ENCODE results near the gene GSX2. TPM values are rescaled to one million over a fixed set of nuclear protein-coding genes. Genes with fewer than 3 reads are reported as not detected.

GSX2 gene
- polyA plus RNA-seq, 1 donor (not counting 4 experiments of a cell fraction or from before 2014, with no cell fraction given) = not detected

DNA sequence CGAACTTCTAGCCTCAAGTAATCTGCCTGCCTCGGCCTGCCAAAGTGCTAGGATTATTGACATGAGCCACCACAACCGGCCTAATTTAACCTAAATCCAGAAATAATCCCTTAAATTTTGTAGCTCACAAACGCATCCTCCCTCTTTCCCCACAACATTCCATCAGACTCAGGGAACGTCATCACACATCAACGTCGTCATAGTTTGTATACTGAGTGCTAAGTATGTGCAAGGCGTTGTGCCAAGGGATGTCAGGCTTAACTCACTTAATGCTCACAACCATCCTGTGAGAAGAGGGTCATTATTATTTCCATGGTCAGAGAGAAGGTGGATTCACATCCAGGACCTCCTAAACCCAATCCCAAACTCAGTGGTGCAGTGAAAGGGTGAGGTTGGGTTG, 9.6 kb upstream of the GSX2 start:
- no peak overlapping the region for H3K4me2 ChIP-seq (ENCODE audit: control insufficient read depth, extremely low read depth, insufficient read depth, low read depth, low read length)
- H3K27me3 ChIP-seq (ENCODE audit: control insufficient read depth, extremely low read depth, insufficient read depth, low read length) = peaks cover 24% of the 10 kb centered on the region
- DNase-seq (ENCODE audit: low read depth, low spot score) = no peak
- TF ChIP-seq EZH2 (IDR thresholded peaks at IDR 0.05; ENCODE audit: low read length) = no peak
- TF ChIP-seq, protein P1, sequence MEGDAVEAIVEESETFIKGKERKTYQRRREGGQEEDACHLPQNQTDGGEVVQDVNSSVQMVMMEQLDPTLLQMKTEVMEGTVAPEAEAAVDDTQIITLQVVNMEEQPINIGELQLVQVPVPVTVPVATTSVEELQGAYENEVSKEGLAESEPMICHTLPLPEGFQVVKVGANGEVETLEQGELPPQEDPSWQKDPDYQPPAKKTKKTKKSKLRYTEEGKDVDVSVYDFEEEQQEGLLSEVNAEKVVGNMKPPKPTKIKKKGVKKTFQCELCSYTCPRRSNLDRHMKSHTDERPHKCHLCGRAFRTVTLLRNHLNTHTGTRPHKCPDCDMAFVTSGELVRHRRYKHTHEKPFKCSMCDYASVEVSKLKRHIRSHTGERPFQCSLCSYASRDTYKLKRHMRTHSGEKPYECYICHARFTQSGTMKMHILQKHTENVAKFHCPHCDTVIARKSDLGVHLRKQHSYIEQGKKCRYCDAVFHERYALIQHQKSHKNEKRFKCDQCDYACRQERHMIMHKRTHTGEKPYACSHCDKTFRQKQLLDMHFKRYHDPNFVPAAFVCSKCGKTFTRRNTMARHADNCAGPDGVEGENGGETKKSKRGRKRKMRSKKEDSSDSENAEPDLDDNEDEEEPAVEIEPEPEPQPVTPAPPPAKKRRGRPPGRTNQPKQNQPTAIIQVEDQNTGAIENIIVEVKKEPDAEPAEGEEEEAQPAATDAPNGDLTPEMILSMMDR (optimal IDR thresholded peaks at IDR 0.05 in 1 of 3, IDR thresholded peaks at IDR 0.05 in 1 of 3, conservative IDR thresholded peaks at IDR 0.05 in 1 of 3; ENCODE audit: extremely low read depth in 1 of 3, insufficient read depth in 2 of 3, low read length in 3 of 3) = no peak
- dilution Hi-C loops (cut with MboI; ENCODE audit: extremely low pct_ligation_motif_present, low sequenced_read_pairs) = no loop called here
- no peaks in the 10 kb centered on the region for H4K20me1 ChIP-seq (ENCODE audit: control insufficient read depth, extremely low read depth, insufficient read depth, low read length)
- no peak overlapping the region for H3K4me3 ChIP-seq (ENCODE audit: control insufficient read depth in 2 of 3, extremely low read depth in 1 of 3, insufficient read depth in 2 of 3, low read depth in 1 of 3, low read length in 3 of 3)
- H3K79me2 ChIP-seq (ENCODE audit: control insufficient read depth, insufficient read depth, low read length) = no peaks in the 10 kb centered on the region
- H3K9me1 ChIP-seq (ENCODE audit: control insufficient read depth, extremely low read depth, insufficient read depth, low read length) = no peaks in the 10 kb centered on the region
- H3K9ac ChIP-seq (ENCODE audit: control insufficient read depth, extremely low read depth, insufficient read depth, low read length) = no peak overlapping the region
- H3K27ac ChIP-seq (ENCODE audit: control insufficient read depth, insufficient read depth, low read length) = no peak overlapping the region
- no peak for FAIRE-seq
- H2AFZ ChIP-seq (ENCODE audit: control insufficient read depth, low read length) = no peak overlapping the region
- no peaks in the 10 kb centered on the region for H3K9me3 ChIP-seq (ENCODE audit: control insufficient read depth, low read depth, low read length)
- no peaks in the 10 kb centered on the region for H3K36me3 ChIP-seq (ENCODE audit: control insufficient read depth in 2 of 2, extremely low read depth in 1 of 2, insufficient read depth in 2 of 2, low read length in 2 of 2)
- H3K4me1 ChIP-seq (ENCODE audit: control insufficient read depth, extremely low read depth, insufficient read depth, low read length) = peaks cover 25% of the 10 kb centered on the region

DNA sequence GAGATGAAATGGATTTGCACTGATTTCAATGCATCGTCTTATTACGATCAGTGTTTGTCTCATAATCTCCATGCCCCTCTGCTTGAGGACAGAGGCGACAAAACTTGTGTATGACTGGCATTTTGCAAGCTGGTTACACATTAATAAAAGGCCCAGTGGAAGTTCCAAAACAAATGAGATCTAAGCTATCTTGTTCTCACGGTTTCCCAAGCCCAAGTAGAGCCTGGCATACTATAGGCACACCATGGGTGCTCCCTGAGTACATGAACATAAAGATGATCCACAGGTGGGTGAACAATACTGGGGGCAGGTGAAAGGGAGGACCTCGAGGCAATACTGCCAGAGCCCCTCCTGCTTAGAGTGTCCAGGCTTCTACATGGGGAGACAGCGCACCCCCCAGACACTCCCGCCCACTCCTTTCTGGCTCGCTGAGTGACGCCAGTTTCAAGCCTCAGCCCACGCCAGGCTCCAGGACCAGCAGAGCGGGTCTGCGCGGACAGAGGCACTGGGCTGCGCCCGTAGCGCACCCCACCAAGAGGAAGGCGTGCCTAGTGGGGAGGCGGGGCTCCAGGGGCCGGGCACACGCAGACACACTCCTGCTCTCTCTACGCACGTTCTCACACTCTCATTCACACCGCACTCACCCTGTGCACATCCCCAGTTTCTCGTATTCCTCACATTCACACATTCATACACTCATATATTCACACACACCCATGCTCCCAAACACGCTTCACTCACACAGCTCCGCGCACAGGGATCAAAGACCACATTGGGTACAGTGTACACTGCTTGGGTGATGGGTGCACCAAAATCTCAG, 8.9 kb upstream of the GSX2 start:
- Histone ChIP-seq H3K27ac (ENCODE audit: control insufficient read depth, insufficient read depth, low read length) (no peak overlapping the region), H3K4me3 (ENCODE audit: control insufficient read depth in 2 of 3, extremely low read depth in 1 of 3, insufficient read depth in 2 of 3, low read depth in 1 of 3, low read length in 3 of 3) (peak overlapping the region; percentile 39 to 78 (median 71)), H3K4me2 (ENCODE audit: control insufficient read depth, extremely low read depth, insufficient read depth, low read depth, low read length) (peak overlapping the region; percentile 96), H3K9ac (ENCODE audit: control insufficient read depth, extremely low read depth, insufficient read depth, low read length) (peak overlapping the region; percentile 65), H4K20me1 (ENCODE audit: control insufficient read depth, extremely low read depth, insufficient read depth, low read length) (no peaks in the 10 kb centered on the region), H2AFZ (ENCODE audit: control insufficient read depth, low read length) (peak overlapping the region; percentile 85), H3K9me3 (ENCODE audit: control insufficient read depth, low read depth, low read length) (no peaks in the 10 kb centered on the region), H3K4me1 (ENCODE audit: control insufficient read depth, extremely low read depth, insufficient read depth, low read length) (peaks cover 19% of the 10 kb centered on the region), H3K27me3 (ENCODE audit: control insufficient read depth, extremely low read depth, insufficient read depth, low read length) (peaks cover 28% of the 10 kb centered on the region), H3K36me3 (ENCODE audit: control insufficient read depth in 2 of 2, extremely low read depth in 1 of 2, insufficient read depth in 2 of 2, low read length in 2 of 2) (no peaks in the 10 kb centered on the region), H3K79me2 (ENCODE audit: control insufficient read depth, insufficient read depth, low read length) (no peaks in the 10 kb centered on the region), H3K9me1 (ENCODE audit: control insufficient read depth, extremely low read depth, insufficient read depth, low read length) (no peaks in the 10 kb centered on the region)
- FAIRE-seq = peak; percentile 55
- DNase-seq (ENCODE audit: low read depth, low spot score) = no peak
- no peak for TF ChIP-seq EZH2 (IDR thresholded peaks at IDR 0.05; ENCODE audit: low read length)
- TF ChIP-seq, protein P1 (optimal IDR thresholded peaks at IDR 0.05 in 1 of 3, IDR thresholded peaks at IDR 0.05 in 1 of 3, conservative IDR thresholded peaks at IDR 0.05 in 1 of 3; ENCODE audit: extremely low read depth in 1 of 3, insufficient read depth in 2 of 3, low read length in 3 of 3) = no peak
- dilution Hi-C loops (cut with MboI; ENCODE audit: extremely low pct_ligation_motif_present, low sequenced_read_pairs) = no loop called here
